Stomach (tissue), 4 donors: ENCODE data around the gene AHSP.

Experiments used
- CTCF ChIP-seq, 7 experiments: fragments of 450-650 bp in 4 of 7; fragments of 200-600 bp in 3 of 7; sonication (generic) in 3 of 7; IDR thresholded peaks; one replicate each; pipeline ENCODE4 v1.5.1; 2016 to 2019; ENCODE audit warnings: antibody characterized with exemption in 7 of 7, control low read depth in 2 of 7, mild to moderate bottlenecking in 1 of 7
- POLR2A ChIP-seq, 4 donors: fragments of 450-650 bp; IDR thresholded peaks; one replicate each; pipeline ENCODE4 v1.6.1; 2016; ENCODE audit warnings: antibody characterized with exemption in 4 of 4, control low read depth in 2 of 4, mild to moderate bottlenecking in 1 of 4, moderate library complexity in 1 of 4
- POLR2AphosphoS5 ChIP-seq, 3 donors: sonication (generic); formaldehyde crosslinking; IDR thresholded peaks; one replicate each; pipeline ENCODE4 v1.6.1; 2016; ENCODE audit warnings: antibody characterized with exemption in 3 of 3

GRCh38 chr16:31489298-31489564 is 38.5 kb upstream of the AHSP start:
- TF ChIP-seq POLR2A (IDR thresholded peaks at IDR 0.05) (no peak), CTCF (IDR thresholded peaks at IDR 0.05) (no peak), POLR2AphosphoS5 (IDR thresholded peaks at IDR 0.05) (no peak)
